Measurements from ENCODE around the gene CTTNBP2.

DNA sequence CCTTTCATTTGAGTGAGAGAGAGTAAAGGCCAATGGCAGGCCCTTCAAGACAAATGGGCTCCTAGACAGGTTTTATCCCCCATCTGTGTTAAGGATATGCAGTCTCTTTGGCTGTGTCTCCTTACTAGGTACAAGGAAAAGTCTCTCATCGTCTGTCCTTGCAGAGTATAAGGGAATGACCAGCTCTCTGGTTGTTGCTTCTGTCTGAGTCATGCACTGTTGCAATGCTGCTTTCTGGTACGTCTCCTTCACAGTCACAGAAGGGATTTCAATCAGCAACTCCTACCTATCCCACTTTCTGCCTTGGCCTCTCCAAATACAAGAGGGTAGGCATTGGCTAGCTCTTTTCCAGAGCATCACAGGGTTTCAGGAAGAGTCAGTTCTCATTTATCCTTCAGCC is 48.1 kb downstream of the CTTNBP2 start:
- no peak for TF ChIP-seq GATA2 (IDR thresholded peaks at IDR 0.05; ENCODE audit: low read depth, low read length)
- no peak for TF ChIP-seq GATA3 (IDR thresholded peaks at IDR 0.05; ENCODE audit: low read depth, low read length)

Measured in SH-SY5Y (cell line).